Fibroblast of the aortic adventitia (primary cell): ENCODE data around the gene RANBP17. TPM values are rescaled to one million over a fixed set of nuclear protein-coding genes. Genes with fewer than 3 reads are reported as not detected.
"Not testable (repeated sequence)": the region's sequence is repeated elsewhere in the genome, so short reads cannot be mapped to it uniquely, and the experiment has no call there.

Experiments used
- DNase-seq: peaks from one replicate; pipeline ENCODE4 v3.0.0-alpha.2; 2010; ENCODE audit warnings: low read depth
- H3K4me3 ChIP-seq: 2 replicates; pipeline ENCODE4 v1.5.1; 2011; ENCODE audit warnings: low read depth, mild to moderate bottlenecking, control low read depth, low read length, moderate library complexity
- total RNA-seq: library from RNA; depleted of rRNA; stranded (reverse); fragments of >200 nt; gene quantifications from 2 replicates; pipeline ENCODE4 v1.2.3, GENCODE V29; 2012; ENCODE audit warnings: low replicate concordance
- TF ChIP-seq, protein P1 (sequence below): IDR thresholded peaks from 2 replicates; pipeline ENCODE4 v1.5.1; 2011; ENCODE audit warnings: mild to moderate bottlenecking, low read length, control low read depth, inconsistent platforms; ENCODE audit not compliant: insufficient read depth

The RANBP17 gene
- total RNA-seq, 1 donor, result 10.6 TPM

DNA sequence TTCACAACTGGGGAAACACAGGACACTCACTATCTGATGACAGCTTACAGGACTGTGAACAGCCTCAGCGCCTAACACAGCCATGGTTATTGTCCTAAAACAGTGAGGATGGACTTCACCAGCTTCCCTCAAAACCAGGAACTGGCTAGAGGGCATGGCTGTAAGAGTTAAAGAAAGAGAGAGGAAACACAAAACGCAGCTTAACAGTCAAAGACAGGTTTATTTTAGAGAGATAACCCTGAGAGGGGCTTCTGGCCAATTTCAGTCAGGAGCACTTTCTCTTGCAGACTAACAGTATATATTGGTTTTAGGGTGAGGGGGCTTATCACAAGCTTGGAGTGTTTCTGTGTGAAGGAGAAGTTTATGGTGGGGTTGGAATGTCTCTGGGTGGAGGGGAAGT lies 35.7 kb upstream of the RANBP17 start:
- TF ChIP-seq, protein P1, sequence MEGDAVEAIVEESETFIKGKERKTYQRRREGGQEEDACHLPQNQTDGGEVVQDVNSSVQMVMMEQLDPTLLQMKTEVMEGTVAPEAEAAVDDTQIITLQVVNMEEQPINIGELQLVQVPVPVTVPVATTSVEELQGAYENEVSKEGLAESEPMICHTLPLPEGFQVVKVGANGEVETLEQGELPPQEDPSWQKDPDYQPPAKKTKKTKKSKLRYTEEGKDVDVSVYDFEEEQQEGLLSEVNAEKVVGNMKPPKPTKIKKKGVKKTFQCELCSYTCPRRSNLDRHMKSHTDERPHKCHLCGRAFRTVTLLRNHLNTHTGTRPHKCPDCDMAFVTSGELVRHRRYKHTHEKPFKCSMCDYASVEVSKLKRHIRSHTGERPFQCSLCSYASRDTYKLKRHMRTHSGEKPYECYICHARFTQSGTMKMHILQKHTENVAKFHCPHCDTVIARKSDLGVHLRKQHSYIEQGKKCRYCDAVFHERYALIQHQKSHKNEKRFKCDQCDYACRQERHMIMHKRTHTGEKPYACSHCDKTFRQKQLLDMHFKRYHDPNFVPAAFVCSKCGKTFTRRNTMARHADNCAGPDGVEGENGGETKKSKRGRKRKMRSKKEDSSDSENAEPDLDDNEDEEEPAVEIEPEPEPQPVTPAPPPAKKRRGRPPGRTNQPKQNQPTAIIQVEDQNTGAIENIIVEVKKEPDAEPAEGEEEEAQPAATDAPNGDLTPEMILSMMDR, result no peak
- DNase-seq, result no peak
- no peak overlapping the region for H3K4me3 ChIP-seq

DNA sequence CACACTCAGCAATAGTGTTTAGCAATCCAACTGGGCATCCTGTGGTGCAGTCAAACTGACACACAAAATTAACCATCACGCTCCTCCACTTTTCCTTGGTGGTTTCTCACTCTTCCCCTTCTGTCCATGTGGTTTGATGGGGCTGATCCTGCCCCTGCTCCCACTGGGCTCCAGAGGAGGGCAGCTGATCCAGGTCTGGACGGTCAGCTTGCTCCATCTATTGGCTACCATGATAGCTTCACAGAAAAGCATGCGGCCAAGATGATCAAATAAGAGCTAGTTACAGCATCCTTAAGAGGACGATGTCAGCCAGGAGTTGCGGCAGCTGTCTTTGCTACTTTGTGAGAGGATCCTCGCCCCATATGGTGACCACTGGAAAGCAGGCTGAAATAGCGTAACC lies 29.6 kb upstream of the RANBP17 start:
- TF ChIP-seq, protein P1, result no peak
- H3K4me3 ChIP-seq, result no peak overlapping the region
- no peak for DNase-seq

DNA sequence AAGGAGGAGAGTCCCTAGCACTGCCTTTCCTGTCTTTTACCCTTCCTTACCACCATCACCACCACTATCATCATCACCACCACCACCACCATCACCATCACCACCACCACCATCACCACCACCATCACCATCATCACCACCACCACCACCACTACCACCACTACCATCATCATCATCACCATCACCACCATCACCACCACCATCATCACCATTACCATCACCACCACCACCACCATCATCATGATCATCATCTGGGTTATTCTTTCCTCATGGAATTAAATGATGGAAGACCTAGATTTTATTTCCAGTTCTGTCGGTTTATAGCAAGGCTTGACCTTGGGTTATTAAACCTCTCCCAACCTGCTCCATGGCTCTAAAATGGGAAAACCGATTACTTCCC lies 27.8 kb upstream of the RANBP17 start:
- not testable (repeated sequence) for H3K4me3 ChIP-seq, DNase-seq

DNA sequence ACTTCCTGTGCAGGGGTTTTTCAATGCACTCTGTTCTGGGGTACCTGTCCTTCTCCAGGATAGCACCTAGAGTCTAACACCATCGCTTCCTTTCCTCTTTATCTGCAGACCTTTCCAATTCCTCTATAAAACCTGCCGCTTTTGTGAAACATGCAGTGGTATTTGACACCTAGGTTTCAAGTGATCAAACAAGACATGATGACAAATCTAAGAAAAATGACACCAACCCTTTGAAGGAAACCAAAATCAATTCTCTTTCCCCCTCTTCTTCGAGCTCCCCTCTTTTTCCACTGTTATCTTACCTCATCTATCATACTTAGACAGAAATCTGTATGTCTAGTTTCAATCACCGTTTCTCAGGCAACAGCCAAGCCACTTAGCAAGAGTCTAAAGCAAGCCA lies 25.6 kb upstream of the RANBP17 start:
- no peak for DNase-seq
- TF ChIP-seq, protein P1, result no peak
- H3K4me3 ChIP-seq, result no peak overlapping the region

DNA sequence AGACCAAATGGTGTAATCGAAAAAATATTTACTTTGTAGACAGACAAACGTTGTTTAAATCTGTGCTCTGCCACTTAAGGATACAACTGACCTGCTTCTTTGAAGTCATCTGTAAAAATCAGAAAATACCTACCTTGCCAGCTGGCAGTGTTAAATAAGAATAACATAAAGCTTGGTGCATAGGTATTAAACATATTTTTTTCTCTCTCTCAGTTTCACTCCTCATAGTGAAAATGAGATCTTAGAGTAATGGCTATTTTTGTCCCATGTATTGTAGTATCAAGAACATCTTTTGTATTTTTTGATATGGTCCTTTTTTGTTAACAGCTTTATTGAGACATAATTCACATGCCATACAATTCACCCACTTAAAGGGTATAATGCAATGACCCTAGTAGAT lies 17.9 kb upstream of the RANBP17 start:
- TF ChIP-seq, protein P1, result no peak
- no peak overlapping the region for H3K4me3 ChIP-seq
- DNase-seq, result no peak

DNA sequence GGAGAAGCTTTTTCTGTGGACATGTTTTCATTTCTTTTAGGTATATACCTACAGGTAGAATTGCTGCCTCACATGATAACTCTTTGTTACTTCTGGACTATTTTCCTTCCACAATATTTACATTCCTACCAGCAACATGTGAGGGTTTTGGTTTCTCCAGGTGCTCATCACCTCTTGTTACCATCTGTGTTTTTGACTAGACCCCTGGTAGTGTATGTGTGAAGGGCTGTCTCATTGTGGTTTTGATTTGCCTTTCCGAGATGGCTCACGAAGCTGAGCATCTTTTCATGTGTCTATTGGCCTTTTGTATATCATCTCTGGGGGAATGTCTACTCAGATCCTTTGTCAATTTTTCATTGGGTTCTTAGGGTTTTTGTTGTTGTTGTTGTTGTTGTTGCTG lies 17.2 kb upstream of the RANBP17 start:
- DNase-seq, result no peak
- TF ChIP-seq, protein P1, result no peak
- H3K4me3 ChIP-seq, result no peak overlapping the region

DNA sequence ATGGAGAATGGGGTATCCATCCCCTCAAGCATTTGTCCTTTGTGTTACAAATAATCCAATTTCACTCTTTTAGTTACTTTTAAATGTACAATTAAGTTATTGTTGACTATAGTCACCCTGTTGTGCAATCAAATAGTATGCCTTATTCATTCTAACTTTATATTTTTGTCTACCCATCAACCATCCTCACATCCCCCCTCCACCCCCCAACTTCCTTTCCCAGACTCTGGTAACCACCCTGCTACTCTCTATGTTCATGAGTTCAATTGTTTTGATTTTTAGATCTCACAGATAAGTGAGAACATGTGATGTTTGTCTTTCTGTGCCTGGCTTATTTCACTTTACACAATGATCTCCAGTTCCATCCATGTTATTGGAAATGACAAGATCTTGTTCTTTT lies 15.4 kb upstream of the RANBP17 start:
- TF ChIP-seq, protein P1, result no peak
- no peak overlapping the region for H3K4me3 ChIP-seq
- DNase-seq, result no peak
